Adipocyte (in vitro differentiated cells): ENCODE measurements around the gene PTPN11.
A peak's percentile ranks its signal among the peaks of the same experiment; 100 is the strongest.

Experiments
- DNase-seq: peaks from one replicate; pipeline ENCODE4 v3.0.0-alpha.2; 2015; ENCODE audit warnings: low read depth
- H3K27me3 ChIP-seq: replicated peaks from 2 replicates; pipeline ENCODE4 v1.7.0; 2013; ENCODE audit warnings: mild to moderate bottlenecking, low read length, moderate library complexity; ENCODE audit not compliant: control insufficient read depth, insufficient read depth
- H3K36me3 ChIP-seq: 2 replicates; pipeline ENCODE4 v1.7.0; 2013; ENCODE audit warnings: low read length, mild to moderate bottlenecking, moderate library complexity; ENCODE audit not compliant: control insufficient read depth, insufficient read depth, severe bottlenecking
- H3K4me1 ChIP-seq: 2 replicates; pipeline ENCODE4 v1.7.0; 2013; ENCODE audit warnings: mild to moderate bottlenecking, low read length, moderate library complexity; ENCODE audit not compliant: control insufficient read depth, insufficient read depth
- H3K4me3 ChIP-seq: 2 replicates; pipeline ENCODE4 v1.7.0; 2013; ENCODE audit warnings: mild to moderate bottlenecking, low read length, moderate library complexity
- H3K9ac ChIP-seq: 2 replicates; pipeline ENCODE4 v1.7.0; 2013; ENCODE audit warnings: mild to moderate bottlenecking, low read length, moderate library complexity
- H3K9me3 ChIP-seq: 2 replicates; pipeline ENCODE4 v1.7.0; 2013; ENCODE audit warnings: mild to moderate bottlenecking, low read length, moderate library complexity; ENCODE audit not compliant: control insufficient read depth

PTPN11 gene

GRCh38 chr12:112535017-112535416, 116.3 kb downstream of the PTPN11 start:
- Histone ChIP-seq H3K9me3 (no peaks in the 10 kb centered on the region), H3K27me3 (peaks cover 17% of the 10 kb centered on the region), H3K9ac (no peak overlapping the region)

GRCh38 chr12:112535637-112536366, 117.1 kb downstream of the PTPN11 start:
- Histone ChIP-seq H3K9ac (no peak overlapping the region), H3K4me3 (no peak overlapping the region), H3K4me1 (peaks cover 3% of the 10 kb centered on the region), H3K27me3 (peaks cover 17% of the 10 kb centered on the region), H3K9me3 (no peaks in the 10 kb centered on the region), H3K36me3 (no peaks in the 10 kb centered on the region)
- DNase-seq, result no peak

More at GRCh38 chr12:112535017-112535416, 116.3 kb downstream of the PTPN11 start:
- H3K4me3 ChIP-seq, result no peak overlapping the region
- H3K4me1 ChIP-seq, result peaks cover 3% of the 10 kb centered on the region
- no peaks in the 10 kb centered on the region for H3K36me3 ChIP-seq
- no peak for DNase-seq

GRCh38 chr12:112536367-112536730, 117.6 kb downstream of the PTPN11 start:
- Histone ChIP-seq H3K9me3 (no peaks in the 10 kb centered on the region), H3K4me1 (peaks cover 3% of the 10 kb centered on the region), H3K27me3 (peaks cover 12% of the 10 kb centered on the region), H3K36me3 (no peaks in the 10 kb centered on the region), H3K9ac (no peak overlapping the region), H3K4me3 (no peak overlapping the region)
- DNase-seq, result no peak

GRCh38 chr12:112537710-112538396, 119.1 kb downstream of the PTPN11 start:
- peaks cover 11% of the 10 kb centered on the region for H3K27me3 ChIP-seq

GRCh38 chr12:112538740-112539139, 120.0 kb downstream of the PTPN11 start:
- Histone ChIP-seq H3K9me3 (no peaks in the 10 kb centered on the region), H3K36me3 (no peaks in the 10 kb centered on the region), H3K9ac (no peak overlapping the region), H3K4me3 (no peak overlapping the region), H3K27me3 (peaks cover 11% of the 10 kb centered on the region), H3K4me1 (peaks cover 3% of the 10 kb centered on the region)
- no peak for DNase-seq

More at GRCh38 chr12:112537710-112538396, 119.1 kb downstream of the PTPN11 start:
- Histone ChIP-seq H3K36me3 (no peaks in the 10 kb centered on the region), H3K4me3 (no peak overlapping the region), H3K9me3 (no peaks in the 10 kb centered on the region), H3K4me1 (peaks cover 3% of the 10 kb centered on the region), H3K9ac (no peak overlapping the region)
- DNase-seq, result peak; percentile 13

- no peak for DNase-seq
- H3K27me3 ChIP-seq, result peaks cover 11% of the 10 kb centered on the region
- H3K4me1 ChIP-seq, result peaks cover 3% of the 10 kb centered on the region
- H3K36me3 ChIP-seq, result no peaks in the 10 kb centered on the region
- H3K9me3 ChIP-seq, result no peaks in the 10 kb centered on the region
- H3K9ac ChIP-seq, result no peak overlapping the region
- H3K4me3 ChIP-seq, result no peak overlapping the region
These were observed 120.5 kb downstream of the PTPN11 start for GRCh38 chr12:112539221-112539620.

GRCh38 chr12:112540021-112540420, 121.3 kb downstream of the PTPN11 start:
- DNase-seq, result no peak
- H3K27me3 ChIP-seq, result peaks cover 3% of the 10 kb centered on the region
- H3K9me3 ChIP-seq, result no peaks in the 10 kb centered on the region
- no peak overlapping the region for H3K4me3 ChIP-seq
- H3K36me3 ChIP-seq, result no peaks in the 10 kb centered on the region
- peaks cover 3% of the 10 kb centered on the region for H3K4me1 ChIP-seq
- H3K9ac ChIP-seq, result no peak overlapping the region

- no peak overlapping the region for H3K4me3 ChIP-seq
- peaks cover 12% of the 10 kb centered on the region for H3K27me3 ChIP-seq
- DNase-seq, result no peak
- H3K9me3 ChIP-seq, result no peaks in the 10 kb centered on the region
- H3K36me3 ChIP-seq, result no peaks in the 10 kb centered on the region
- no peak overlapping the region for H3K9ac ChIP-seq
- no peaks in the 10 kb centered on the region for H3K4me1 ChIP-seq
These were observed 125.0 kb downstream of the PTPN11 start for GRCh38 chr12:112543751-112544150.

- H3K9me3 ChIP-seq, result no peaks in the 10 kb centered on the region
These were observed 127.6 kb downstream of the PTPN11 start for GRCh38 chr12:112546339-112546738.

GRCh38 chr12:112546996-112547395, 128.2 kb downstream of the PTPN11 start:
- Histone ChIP-seq H3K36me3 (no peaks in the 10 kb centered on the region), H3K27me3 (peaks cover 9% of the 10 kb centered on the region)
- no peak for DNase-seq

More at GRCh38 chr12:112546339-112546738, 127.6 kb downstream of the PTPN11 start:
- Histone ChIP-seq H3K4me3 (no peak overlapping the region), H3K36me3 (no peaks in the 10 kb centered on the region), H3K27me3 (peaks cover 9% of the 10 kb centered on the region), H3K4me1 (no peaks in the 10 kb centered on the region), H3K9ac (no peak overlapping the region)
- DNase-seq, result no peak

GRCh38 chr12:112549031-112549430, 130.3 kb downstream of the PTPN11 start:
- Histone ChIP-seq H3K9ac (no peak overlapping the region), H3K4me3 (no peak overlapping the region), H3K27me3 (peaks cover 15% of the 10 kb centered on the region), H3K4me1 (no peaks in the 10 kb centered on the region), H3K9me3 (no peaks in the 10 kb centered on the region), H3K36me3 (no peaks in the 10 kb centered on the region)
- DNase-seq, result no peak

More at GRCh38 chr12:112546996-112547395, 128.2 kb downstream of the PTPN11 start:
- Histone ChIP-seq H3K9me3 (no peaks in the 10 kb centered on the region), H3K4me1 (no peaks in the 10 kb centered on the region), H3K9ac (no peak overlapping the region), H3K4me3 (no peak overlapping the region)
